Neural progenitor cell (in vitro differentiated cells): ENCODE data around the gene GCN1.

Experiments
- CTCF ChIP-seq: fragments of 200-600 bp; sonication (generic); IDR thresholded peaks from 2 replicates; pipeline ENCODE4 v1.5.1; 2017; ENCODE audit warnings: antibody characterized with exemption, mild to moderate bottlenecking
- EZH2 ChIP-seq: fragments of 200-600 bp; sonication (generic); IDR thresholded peaks from 2 replicates; pipeline ENCODE4 v1.6.1; 2017; ENCODE audit warnings: antibody characterized with exemption, mild to moderate bottlenecking, moderate library complexity
- EZH2phosphoT487 ChIP-seq: fragments of 200-600 bp; sonication (generic); IDR thresholded peaks from 2 replicates; pipeline ENCODE4 v1.6.1; 2017; ENCODE audit warnings: antibody characterized with exemption

- TF ChIP-seq CTCF: no peak
- TF ChIP-seq EZH2: no peak
- TF ChIP-seq EZH2phosphoT487: no peak
These were observed 76.6 kb downstream of the GCN1 start for GRCh38 chr12:120117961-120118320.
